ENCODE measurements around the gene RPL37A.
"Not testable (repeated sequence)": the region's sequence is repeated elsewhere in the genome, so short reads cannot be mapped to it uniquely, and the experiment has no call there.

Gene RPL37A

GRCh38 chr2:216518566-216519119 lies 20.0 kb downstream of the RPL37A start:
- DNase-seq, result not testable (repeated sequence)

GRCh38 chr2:216519154-216519762 lies 20.6 kb downstream of the RPL37A start:
- DNase-seq, result no peak

- no peak for DNase-seq
Measured at GRCh38 chr2:216520112-216520511, 21.5 kb downstream of the RPL37A start.

- no peak for DNase-seq
Measured at GRCh38 chr2:216522892-216523502, 24.4 kb downstream of the RPL37A start.

- no peak for DNase-seq
Measured at GRCh38 chr2:216525972-216526371, 27.3 kb downstream of the RPL37A start.

GRCh38 chr2:216526939-216527338 lies 28.3 kb downstream of the RPL37A start:
- DNase-seq, result no peak

GRCh38 chr2:216527600-216527999 lies 29.0 kb downstream of the RPL37A start:
- DNase-seq, result no peak

GRCh38 chr2:216532562-216532961 lies 33.9 kb downstream of the RPL37A start:
- DNase-seq, result no peak

GRCh38 chr2:216533609-216534008 lies 35.0 kb downstream of the RPL37A start:
- DNase-seq, result no peak

- no peak for DNase-seq
Measured at GRCh38 chr2:216534809-216535208, 36.2 kb downstream of the RPL37A start.

GRCh38 chr2:216535454-216535995 lies 36.9 kb downstream of the RPL37A start:
- DNase-seq, result no peak

GRCh38 chr2:216536734-216537210 lies 38.1 kb downstream of the RPL37A start:
- DNase-seq, result no peak

GRCh38 chr2:216537366-216537765 lies 38.7 kb downstream of the RPL37A start:
- DNase-seq, result no peak

GRCh38 chr2:216538538-216538937 lies 39.9 kb downstream of the RPL37A start:
- DNase-seq, result no peak

GRCh38 chr2:216539120-216539519 lies 40.5 kb downstream of the RPL37A start:
- no peak for DNase-seq

- no peak for DNase-seq
Measured at GRCh38 chr2:216539791-216540241, 41.2 kb downstream of the RPL37A start.

GRCh38 chr2:216540920-216541319 lies 42.3 kb downstream of the RPL37A start:
- DNase-seq, result no peak

GRCh38 chr2:216541505-216541904 lies 42.9 kb downstream of the RPL37A start:
- no peak for DNase-seq

- no peak for DNase-seq
Measured at GRCh38 chr2:216545359-216545758, 46.7 kb downstream of the RPL37A start.

- DNase-seq, result no peak
Measured at GRCh38 chr2:216546241-216546640, 47.6 kb downstream of the RPL37A start.

- DNase-seq, result no peak
Measured at GRCh38 chr2:216546641-216547403, 48.2 kb downstream of the RPL37A start.

- no peak for DNase-seq
Measured at GRCh38 chr2:216548901-216549331, 50.3 kb downstream of the RPL37A start.

Measured in stimulated activated CD4-positive, alpha-beta T cell treated with anti-CD3 and anti-CD28 coated beads, Interleukin-4, amount 100 ng/mL, for 1 hour (primary cell).